BLaER1 (cell line): ENCODE data around the gene COL23A1.

ENCODE experiments used
- H3K27ac ChIP-seq: shearing (Covaris generic); formaldehyde crosslinking; 2 replicates; pipeline ENCODE4 v1.8.1; 2022
- H3K27me3 ChIP-seq: shearing (Covaris generic); formaldehyde crosslinking; 2 replicates; pipeline ENCODE4 v1.8.1; 2022
- H3K36me3 ChIP-seq: shearing (Covaris generic); formaldehyde crosslinking; 2 replicates; pipeline ENCODE4 v1.8.1; 2022
- H3K4me1 ChIP-seq: shearing (Covaris generic); formaldehyde crosslinking; 2 replicates; pipeline ENCODE4 v1.8.1; 2022
- H3K4me2 ChIP-seq: shearing (Covaris generic); formaldehyde crosslinking; 2 replicates; pipeline ENCODE4 v1.8.1; 2022
- H3K4me3 ChIP-seq: shearing (Covaris generic); formaldehyde crosslinking; 2 replicates; pipeline ENCODE4 v1.8.1; 2022
- H3K9ac ChIP-seq: shearing (Covaris generic); formaldehyde crosslinking; 2 replicates; pipeline ENCODE4 v1.8.1; 2022
- H3K9me3 ChIP-seq: shearing (Covaris generic); formaldehyde crosslinking; 2 replicates; pipeline ENCODE4 v1.8.1; 2022
- H4K20me1 ChIP-seq: shearing (Covaris generic); formaldehyde crosslinking; 2 replicates; pipeline ENCODE4 v1.8.1; 2022
- Cebpa-rat ChIP-seq: shearing (Covaris generic); IDR thresholded peaks from 2 replicates; pipeline ENCODE4 v1.8.1; 2022

COL23A1 gene

DNA sequence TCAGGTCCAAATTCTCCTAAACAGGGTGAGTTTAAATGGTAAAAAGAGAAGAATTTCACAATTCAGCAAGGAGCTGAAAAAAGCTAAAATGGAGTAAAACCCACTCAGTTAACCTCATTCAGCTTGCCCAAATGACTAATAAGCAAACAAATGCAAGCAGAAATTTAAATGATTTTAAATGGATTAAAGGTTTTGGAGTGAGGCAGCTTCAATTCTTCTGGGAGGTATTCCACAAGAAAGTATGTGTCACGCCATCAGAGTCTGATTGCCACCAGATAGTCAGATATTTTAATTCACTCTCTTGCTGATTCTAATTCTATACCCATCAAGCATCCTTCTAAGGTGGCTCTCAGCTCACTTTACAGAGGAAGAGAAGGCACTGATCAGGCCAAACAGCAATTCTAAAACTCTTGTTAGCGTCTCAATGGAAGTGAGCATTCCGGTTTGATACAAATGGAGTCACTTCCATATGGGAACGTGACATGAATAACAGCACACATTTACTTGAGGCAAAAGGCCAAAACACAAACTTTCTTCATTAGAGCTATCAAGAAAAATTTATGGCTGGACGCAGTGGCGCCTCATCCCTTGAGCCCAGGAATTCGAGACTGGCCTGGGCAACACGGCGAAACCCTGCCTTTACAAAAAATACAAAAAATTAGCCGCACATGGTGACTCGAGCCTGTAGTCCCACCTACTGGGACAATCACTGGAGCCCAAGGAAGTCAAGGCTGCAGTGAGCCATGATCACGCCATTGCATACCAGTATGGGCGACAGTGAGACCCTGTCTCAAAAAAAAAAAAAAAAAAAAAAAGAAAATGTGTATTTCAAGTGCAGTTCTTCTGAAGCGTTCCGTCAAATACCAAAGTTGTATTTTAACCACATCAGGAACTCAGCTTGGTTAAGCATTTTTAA, 34.7 kb upstream of the COL23A1 start:
- Histone ChIP-seq H4K20me1 (peaks cover 42% of the 10 kb centered on the region), H3K27ac (peak overlapping the region; percentile 88; the same call in 1 of the 2 replicates)
- TF ChIP-seq Cebpa-rat = no peak

DNA sequence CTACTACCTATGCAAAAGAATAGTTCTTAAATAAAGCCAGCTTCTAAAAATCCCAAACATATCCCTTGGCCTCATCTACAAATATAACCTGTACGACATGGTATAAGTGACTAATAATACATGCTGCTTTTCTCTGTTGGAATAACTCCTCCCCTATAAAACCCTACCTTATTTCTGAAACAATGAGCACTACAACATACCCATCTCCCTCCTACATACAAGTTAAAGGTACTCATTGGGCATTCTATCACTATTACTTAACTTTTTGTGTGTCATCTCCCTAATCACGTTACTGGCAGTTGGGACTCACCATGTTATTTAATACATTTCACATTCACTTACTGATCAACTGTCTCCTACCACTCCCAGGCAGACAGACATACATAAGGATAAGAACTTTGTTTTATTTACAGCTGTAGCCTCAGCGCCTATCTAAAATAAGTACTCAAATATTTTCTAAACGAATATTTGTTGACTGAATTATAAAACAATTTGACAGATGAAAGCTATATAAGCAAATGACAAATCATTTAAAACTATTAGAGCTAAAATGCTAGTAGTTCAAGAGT, 32.6 kb upstream of the COL23A1 start:
- Histone ChIP-seq H4K20me1 (peaks cover 57% of the 10 kb centered on the region), H3K4me1 (peaks cover 40% of the 10 kb centered on the region), H3K27ac (no peak overlapping the region), H3K36me3 (peaks cover 57% of the 10 kb centered on the region), H3K4me3 (no peak overlapping the region), H3K4me2 (no peak overlapping the region), H3K27me3 (no peaks in the 10 kb centered on the region), H3K9me3 (no peaks in the 10 kb centered on the region), H3K9ac (no peak overlapping the region)
- TF ChIP-seq Cebpa-rat = no peak

More for the DNA sequence above, 34.7 kb upstream of the COL23A1 start:
- Histone ChIP-seq H3K9me3 (no peaks in the 10 kb centered on the region), H3K36me3 (peaks cover 35% of the 10 kb centered on the region), H3K4me3 (peak overlapping the region; percentile 78), H3K4me1 (peaks cover 34% of the 10 kb centered on the region), H3K27me3 (no peaks in the 10 kb centered on the region), H3K9ac (peak overlapping the region; percentile 91), H3K4me2 (peak overlapping the region; percentile 88)

DNA sequence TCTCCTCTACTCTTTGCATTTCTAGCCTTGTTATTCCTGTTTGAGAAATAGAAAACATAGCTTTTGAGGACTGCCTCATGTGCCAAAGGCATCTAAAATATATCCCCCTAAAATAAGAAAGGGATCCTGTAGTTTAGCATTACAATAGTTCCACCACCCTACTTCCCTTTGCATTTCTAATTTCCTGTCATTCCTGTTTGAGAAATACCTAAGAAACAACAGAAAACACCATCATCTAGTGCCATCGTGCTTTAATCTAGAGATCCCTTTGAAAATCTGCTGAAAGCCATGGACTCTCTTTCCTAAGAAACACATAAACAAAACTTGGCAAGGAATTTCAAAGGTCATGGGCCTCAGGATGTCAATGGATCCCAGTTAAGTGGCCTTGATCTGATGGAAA, 29.2 kb upstream of the COL23A1 start:
- Histone ChIP-seq H3K9ac (no peak overlapping the region), H3K27ac (no peak overlapping the region), H4K20me1 (peaks cover 44% of the 10 kb centered on the region), H3K36me3 (peaks cover 87% of the 10 kb centered on the region), H3K4me2 (no peak overlapping the region), H3K4me1 (peaks cover 34% of the 10 kb centered on the region), H3K4me3 (no peak overlapping the region), H3K9me3 (no peaks in the 10 kb centered on the region), H3K27me3 (no peaks in the 10 kb centered on the region)
- TF ChIP-seq Cebpa-rat = no peak

DNA sequence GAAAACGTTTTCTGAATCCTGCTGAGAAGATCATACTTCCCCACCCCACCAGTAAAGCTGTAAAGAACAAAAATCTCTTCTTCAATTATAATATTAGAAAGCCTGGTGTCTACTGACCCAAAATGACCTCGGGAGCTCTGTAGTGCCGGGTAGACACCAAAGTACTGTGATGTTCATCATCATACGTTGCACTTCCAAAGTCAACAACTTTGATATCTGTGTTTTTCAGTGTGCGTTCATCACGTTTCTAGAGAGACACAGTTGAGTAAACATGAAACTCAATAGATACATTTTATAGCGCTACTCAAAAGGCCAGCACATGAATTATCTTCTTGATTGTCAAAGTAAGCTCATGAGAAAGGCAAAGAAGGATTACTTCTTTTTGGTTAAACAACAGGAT, 22.1 kb upstream of the COL23A1 start:
- Histone ChIP-seq H3K27me3 (no peaks in the 10 kb centered on the region), H3K36me3 (peaks cover 98% of the 10 kb centered on the region), H3K27ac (no peak overlapping the region), H3K4me1 (peaks cover 11% of the 10 kb centered on the region; the same call in 1 of the 2 replicates), H3K4me2 (no peak overlapping the region), H3K9ac (no peak overlapping the region), H4K20me1 (peaks cover 12% of the 10 kb centered on the region; the same call in 1 of the 2 replicates), H3K4me3 (no peak overlapping the region), H3K9me3 (no peaks in the 10 kb centered on the region)
- TF ChIP-seq Cebpa-rat = no peak

DNA sequence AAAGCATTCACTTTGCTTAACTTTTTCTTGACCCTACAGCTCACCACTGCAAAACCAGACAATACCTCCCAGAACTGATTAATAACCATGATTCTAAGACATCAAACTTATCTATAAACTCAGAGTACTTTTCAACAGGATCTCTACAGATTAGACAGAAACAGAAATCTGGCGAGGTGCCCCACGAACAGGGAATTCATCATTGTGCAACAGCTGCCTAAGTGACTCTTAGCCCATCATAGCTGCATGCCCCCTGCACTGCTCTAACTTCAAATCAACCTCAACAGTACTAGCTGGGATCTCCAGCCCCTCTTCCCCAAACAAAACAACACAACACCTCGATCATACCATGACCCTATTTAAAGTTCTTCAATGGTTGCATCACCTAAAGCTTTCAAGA, 16.1 kb upstream of the COL23A1 start:
- H4K20me1 ChIP-seq = peaks cover 6% of the 10 kb centered on the region; the same call in 1 of the 2 replicates
- H3K27me3 ChIP-seq = no peaks in the 10 kb centered on the region
- no peak overlapping the region for H3K4me3 ChIP-seq
- no peak overlapping the region for H3K9ac ChIP-seq
- H3K4me1 ChIP-seq = no peaks in the 10 kb centered on the region
- H3K27ac ChIP-seq = no peak overlapping the region
- TF ChIP-seq Cebpa-rat = no peak
- H3K36me3 ChIP-seq = peaks cover 97% of the 10 kb centered on the region
- no peak overlapping the region for H3K4me2 ChIP-seq
- H3K9me3 ChIP-seq = peaks cover 6% of the 10 kb centered on the region; the same call in 1 of the 2 replicates

DNA sequence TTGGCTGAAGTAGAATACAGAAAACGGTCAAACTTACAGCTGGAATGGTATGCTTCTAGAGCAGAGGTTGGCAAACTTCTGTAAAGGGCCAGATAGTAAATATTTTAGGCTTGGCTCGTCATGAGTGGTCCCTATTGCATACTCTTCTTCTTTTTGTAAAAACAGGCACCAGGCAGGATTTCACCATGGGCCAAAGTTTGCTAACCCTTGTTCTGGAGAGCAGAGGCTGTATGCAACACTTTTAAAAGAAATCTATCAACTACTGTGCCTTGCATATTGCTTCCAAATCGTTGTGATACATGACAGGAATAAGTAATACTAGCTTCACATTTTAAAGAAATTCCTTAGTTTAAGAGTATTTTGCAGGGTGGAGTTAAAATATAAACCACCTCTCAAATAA, 15.6 kb upstream of the COL23A1 start:
- H3K4me2 ChIP-seq = no peak overlapping the region
- no peak for TF ChIP-seq Cebpa-rat
- no peaks in the 10 kb centered on the region for H3K4me1 ChIP-seq
- H3K9ac ChIP-seq = no peak overlapping the region
- peaks cover 6% of the 10 kb centered on the region; the same call in 1 of the 2 replicates for H4K20me1 ChIP-seq
- peaks cover 6% of the 10 kb centered on the region; the same call in 1 of the 2 replicates for H3K9me3 ChIP-seq
- H3K27ac ChIP-seq = no peak overlapping the region
- H3K36me3 ChIP-seq = peaks cover 97% of the 10 kb centered on the region
- H3K27me3 ChIP-seq = no peaks in the 10 kb centered on the region
- no peak overlapping the region for H3K4me3 ChIP-seq

DNA sequence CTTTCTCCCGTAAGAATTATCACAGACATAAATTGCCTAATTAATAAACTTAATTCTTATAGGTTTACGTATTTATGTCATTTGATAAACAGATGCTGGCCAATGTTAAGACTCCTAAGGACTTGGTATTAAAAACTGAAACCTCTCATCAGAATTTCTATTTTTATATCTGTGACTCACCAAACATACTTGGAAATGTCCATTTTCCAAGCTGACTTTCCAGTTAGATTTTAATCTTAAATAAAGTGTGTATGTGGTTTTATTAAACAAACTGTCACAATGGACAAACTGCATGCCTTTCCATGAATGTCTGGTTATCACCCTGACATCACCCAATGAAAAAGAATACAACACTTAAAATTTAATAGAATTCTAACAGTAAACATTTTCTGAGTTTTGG, 12.6 kb upstream of the COL23A1 start:
- H3K27ac ChIP-seq = no peak overlapping the region
- no peak overlapping the region for H3K4me2 ChIP-seq
- peaks cover 6% of the 10 kb centered on the region; the same call in 1 of the 2 replicates for H4K20me1 ChIP-seq
- no peak overlapping the region for H3K4me3 ChIP-seq
- no peak overlapping the region for H3K9ac ChIP-seq
- TF ChIP-seq Cebpa-rat = no peak
- H3K27me3 ChIP-seq = no peaks in the 10 kb centered on the region
- no peaks in the 10 kb centered on the region for H3K4me1 ChIP-seq
- peaks cover 88% of the 10 kb centered on the region for H3K36me3 ChIP-seq
- H3K9me3 ChIP-seq = peaks cover 17% of the 10 kb centered on the region

DNA sequence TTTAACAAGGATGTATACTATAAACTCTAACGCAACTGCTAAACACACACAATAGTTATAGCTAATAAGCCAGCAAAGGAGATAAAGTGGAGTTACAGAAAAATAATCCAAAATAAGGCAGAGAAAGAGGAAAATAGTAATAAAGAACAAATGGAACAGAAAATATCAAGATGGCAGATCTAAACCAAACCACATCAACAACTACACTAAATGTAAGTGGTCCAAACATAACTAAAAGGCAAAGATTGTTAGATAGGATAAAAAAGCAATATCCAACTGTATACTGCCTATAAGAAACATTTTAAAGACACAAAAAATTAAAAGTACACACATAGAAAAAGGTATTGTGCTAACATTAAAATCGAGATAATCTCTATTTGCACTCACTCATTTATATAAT, 5.6 kb upstream of the COL23A1 start:
- H4K20me1 ChIP-seq = peaks cover 24% of the 10 kb centered on the region
- peaks cover 21% of the 10 kb centered on the region for H3K27me3 ChIP-seq
- no peak overlapping the region for H3K27ac ChIP-seq
- H3K36me3 ChIP-seq = peaks cover 40% of the 10 kb centered on the region
- no peak for TF ChIP-seq Cebpa-rat
- H3K9me3 ChIP-seq = peaks cover 49% of the 10 kb centered on the region
- H3K4me3 ChIP-seq = no peak overlapping the region
- no peak overlapping the region for H3K9ac ChIP-seq
- no peak overlapping the region for H3K4me2 ChIP-seq
- 0 out of 2 replicates have a peak, but pooled peaks cover 2% of the 10 kb centered on the region for H3K4me1 ChIP-seq

DNA sequence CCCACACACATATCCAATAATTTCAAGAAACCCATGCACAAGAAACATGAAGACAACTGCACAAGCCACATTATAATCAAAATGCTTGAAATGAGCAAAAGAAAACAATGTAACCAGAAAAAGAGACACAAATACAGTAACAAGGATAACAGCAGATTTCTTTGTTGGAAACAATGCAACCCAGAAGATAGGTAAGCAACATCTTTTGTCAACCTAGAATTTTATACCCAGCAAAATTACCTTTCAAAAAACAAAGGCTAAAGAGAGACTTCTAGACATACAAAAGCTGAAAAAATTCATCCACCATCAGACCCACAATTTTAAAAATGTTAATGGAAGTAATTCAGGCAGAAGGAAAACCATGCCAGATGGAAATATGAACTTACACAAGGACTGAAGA, 5.0 kb upstream of the COL23A1 start:
- Histone ChIP-seq H3K9ac (no peak overlapping the region), H3K4me1 (peaks cover 8% of the 10 kb centered on the region; the same call in 1 of the 2 replicates), H3K4me2 (no peak overlapping the region), H3K27ac (no peak overlapping the region), H3K36me3 (peaks cover 34% of the 10 kb centered on the region), H3K9me3 (peaks cover 49% of the 10 kb centered on the region), H4K20me1 (peaks cover 30% of the 10 kb centered on the region), H3K27me3 (peaks cover 27% of the 10 kb centered on the region), H3K4me3 (no peak overlapping the region)
- TF ChIP-seq Cebpa-rat = no peak

DNA sequence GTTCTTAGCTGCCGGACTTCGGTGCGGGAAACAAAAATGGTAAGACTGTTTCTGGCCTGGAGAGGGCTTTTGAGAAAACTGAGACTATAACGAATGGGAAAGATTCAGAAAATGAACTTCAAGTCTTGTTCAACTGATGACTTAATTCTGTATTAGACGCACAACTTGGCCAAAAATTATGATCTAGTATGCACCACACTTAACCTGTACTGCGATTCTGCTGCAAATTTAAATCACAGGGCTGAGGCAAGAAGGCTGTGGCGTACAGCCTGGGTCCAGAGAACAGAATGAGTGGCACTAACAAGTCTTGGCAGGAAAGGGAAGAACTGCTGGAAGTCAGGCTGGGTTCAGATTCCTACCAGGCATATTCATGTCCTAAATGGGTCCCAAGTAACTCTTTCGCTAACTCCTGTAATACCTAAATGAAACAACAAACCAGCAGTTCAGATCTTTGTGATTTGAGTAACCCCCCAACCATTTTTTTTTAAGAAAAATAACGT, 781 bp upstream of the COL23A1 start:
- Histone ChIP-seq H4K20me1 (peaks cover 54% of the 10 kb centered on the region), H3K4me3 (peak overlapping the region; percentile 70)

More for the DNA sequence above, 781 bp upstream of the COL23A1 start:
- H3K9me3 ChIP-seq = peaks cover 21% of the 10 kb centered on the region
- peaks cover 7% of the 10 kb centered on the region; the same call in 1 of the 2 replicates for H3K36me3 ChIP-seq
- peaks cover 19% of the 10 kb centered on the region for H3K4me1 ChIP-seq
- H3K9ac ChIP-seq = no peak overlapping the region
- H3K27ac ChIP-seq = no peak overlapping the region
- no peak for TF ChIP-seq Cebpa-rat
- peak overlapping the region; percentile 99 for H3K4me2 ChIP-seq
- peaks cover 58% of the 10 kb centered on the region for H3K27me3 ChIP-seq
